ENCODE measurements around the gene HNF1A.

DNA sequence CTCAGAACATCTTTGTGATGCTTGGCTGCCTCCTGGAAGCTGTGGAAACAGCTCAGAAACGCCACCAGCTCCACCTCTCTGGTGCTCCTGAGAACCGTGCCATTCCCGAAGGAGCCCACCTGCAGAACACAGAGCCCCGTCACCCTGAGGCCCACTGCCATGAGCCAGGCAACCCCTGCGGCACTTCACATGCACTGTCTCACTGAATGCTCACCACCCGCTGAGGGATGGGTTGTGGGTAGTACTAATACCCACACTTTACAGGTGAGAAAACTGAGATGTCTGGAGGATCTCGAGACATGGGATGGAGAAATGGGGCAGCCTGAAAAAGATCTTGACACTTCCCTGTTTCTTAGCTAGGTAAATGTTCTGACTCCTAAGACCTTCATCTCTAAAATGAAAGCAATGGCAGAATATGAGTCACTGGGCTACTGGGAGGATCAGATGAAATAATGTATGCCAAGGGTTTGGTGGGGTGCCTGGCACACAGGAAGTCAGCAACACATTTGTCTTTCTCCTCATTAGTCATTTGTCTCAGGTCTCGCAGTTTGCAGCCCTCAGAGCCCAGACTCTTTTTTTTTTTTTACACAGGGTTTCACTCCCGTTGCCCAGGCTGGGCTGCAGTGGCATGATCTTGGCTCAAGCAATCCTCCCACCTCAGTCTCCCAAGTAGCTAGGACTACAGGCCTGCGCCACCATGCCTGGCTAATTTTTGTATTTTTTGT lies 55.4 kb downstream of the HNF1A start:
- TF ChIP-seq NFRKB (IDR thresholded peaks at IDR 0.05) = no peak
- TF ChIP-seq SUZ12 (IDR thresholded peaks at IDR 0.05) = no peak
- TF ChIP-seq, protein P1, sequence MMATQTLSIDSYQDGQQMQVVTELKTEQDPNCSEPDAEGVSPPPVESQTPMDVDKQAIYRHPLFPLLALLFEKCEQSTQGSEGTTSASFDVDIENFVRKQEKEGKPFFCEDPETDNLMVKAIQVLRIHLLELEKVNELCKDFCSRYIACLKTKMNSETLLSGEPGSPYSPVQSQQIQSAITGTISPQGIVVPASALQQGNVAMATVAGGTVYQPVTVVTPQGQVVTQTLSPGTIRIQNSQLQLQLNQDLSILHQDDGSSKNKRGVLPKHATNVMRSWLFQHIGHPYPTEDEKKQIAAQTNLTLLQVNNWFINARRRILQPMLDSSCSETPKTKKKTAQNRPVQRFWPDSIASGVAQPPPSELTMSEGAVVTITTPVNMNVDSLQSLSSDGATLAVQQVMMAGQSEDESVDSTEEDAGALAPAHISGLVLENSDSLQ (IDR thresholded peaks at IDR 0.05) = no peak
- no peak for TF ChIP-seq SP1 (IDR thresholded peaks at IDR 0.05)
- TF ChIP-seq FOXA1 (IDR thresholded peaks at IDR 0.05) = no peak
- TF ChIP-seq ELF4 (IDR thresholded peaks at IDR 0.05) = no peak
- no peak for TF ChIP-seq ZNF384 (IDR thresholded peaks at IDR 0.05)
- no peak for TF ChIP-seq BHLHE40 (IDR thresholded peaks at IDR 0.05; ENCODE audit: borderline replicate concordance)
- TF ChIP-seq CTBP1 (IDR thresholded peaks at IDR 0.05; ENCODE audit: borderline replicate concordance) = no peak
- TF ChIP-seq L3MBTL2 (conservative IDR thresholded peaks at IDR 0.05) = no peak

Measured in HEK293T (cell line).